HG03575 (cell line): ENCODE data around the gene GABBR2.

Experiments used
- ATAC-seq: cut with Tn5 transposase; IDR thresholded peaks from one replicate; pipeline ENCODE4 v1.9.1; 2021; ENCODE audit not compliant: unreplicated experiment, insufficient number of reproducible peaks, low FRiP score; ENCODE audit errors: extremely low read depth

GABBR2 gene

DNA sequence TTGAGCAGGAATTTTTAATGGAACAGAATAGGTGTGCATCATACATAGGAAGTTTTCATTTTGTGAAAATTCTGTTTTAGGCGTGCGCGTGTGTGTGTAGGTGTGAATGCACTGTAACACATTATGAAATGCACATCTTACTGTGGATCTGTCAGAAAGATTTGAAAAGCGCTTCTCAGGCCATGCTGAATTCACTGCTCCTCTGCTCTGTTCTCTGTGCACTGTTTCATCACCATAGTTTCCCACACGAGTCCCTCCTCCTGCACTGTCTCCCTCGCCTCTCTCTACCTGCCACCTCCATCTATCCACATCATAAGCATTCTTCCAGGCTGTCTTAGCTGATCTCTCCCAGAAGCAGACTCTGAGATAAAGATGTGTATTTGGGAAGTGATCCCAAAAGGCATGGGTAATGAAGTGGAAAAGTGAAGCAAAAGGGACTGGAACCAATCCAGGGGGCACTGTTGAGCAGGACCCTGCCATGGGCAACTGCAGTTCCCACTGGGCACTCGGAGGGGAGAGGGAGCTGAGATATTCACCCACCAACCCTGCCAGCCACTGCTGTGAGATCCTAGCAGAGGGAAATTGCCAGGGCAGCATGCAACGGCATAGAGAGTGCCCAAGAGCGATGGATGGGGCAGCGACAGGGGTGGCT, 65.9 kb downstream of the GABBR2 start:
- ATAC-seq = no peak

DNA sequence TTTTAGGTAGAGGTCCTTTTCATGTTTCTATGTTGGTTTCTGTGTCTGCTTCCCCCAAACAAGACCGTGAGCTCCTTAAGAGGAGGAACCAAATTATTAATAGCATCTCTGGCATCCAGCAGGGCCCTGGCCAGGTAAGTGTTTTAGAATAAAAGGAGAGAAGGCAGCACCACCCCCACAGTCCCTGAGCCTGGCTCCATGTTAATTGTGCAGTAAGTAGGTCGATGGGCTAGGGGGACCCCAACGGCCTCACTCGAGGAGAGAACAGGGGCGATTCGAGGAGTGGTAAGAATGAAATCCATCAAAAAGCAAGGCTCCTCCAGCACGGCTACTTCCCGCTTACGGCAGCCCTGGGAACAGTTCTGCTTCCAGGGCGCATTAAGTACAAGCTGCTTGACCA, 67.0 kb downstream of the GABBR2 start:
- no peak for ATAC-seq

DNA sequence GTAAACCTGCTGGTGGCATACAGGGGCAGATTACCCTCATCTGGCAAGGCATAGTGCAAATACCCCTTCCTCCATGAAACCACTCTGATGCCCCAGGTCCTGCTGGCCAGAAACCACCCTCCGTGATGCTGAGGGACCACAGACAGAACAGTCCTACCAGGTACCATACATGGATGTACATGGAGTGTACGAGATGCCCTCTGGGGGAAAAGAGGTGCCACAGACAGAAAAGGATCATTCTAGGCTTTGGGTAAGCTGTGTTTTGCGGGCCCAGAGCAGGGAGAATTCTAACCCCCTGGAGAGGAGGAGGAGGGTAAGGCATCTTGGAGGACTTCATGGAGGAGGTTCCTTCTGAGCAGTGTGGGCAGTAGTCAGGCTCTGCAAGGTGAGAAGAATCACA, 68.3 kb downstream of the GABBR2 start:
- ATAC-seq = no peak

DNA sequence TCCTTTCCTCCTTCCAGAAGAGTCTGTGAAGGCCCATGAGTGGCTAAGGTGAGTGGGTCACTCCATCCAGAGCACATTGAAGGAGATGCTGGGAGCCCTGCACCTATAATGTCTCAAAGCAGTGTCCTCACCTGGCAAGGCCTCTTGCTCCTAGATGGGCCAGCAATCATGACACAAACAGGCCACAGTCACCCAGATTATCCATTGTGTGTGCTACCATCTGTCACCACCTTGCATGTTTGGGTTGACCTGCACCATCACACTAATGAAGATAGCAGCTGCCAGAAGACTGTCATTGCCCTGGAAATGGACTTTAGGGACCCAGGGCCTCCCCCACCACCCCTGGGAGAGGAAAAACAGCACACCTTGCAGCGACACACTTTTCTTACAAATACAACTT, 69.6 kb downstream of the GABBR2 start:
- ATAC-seq = no peak

DNA sequence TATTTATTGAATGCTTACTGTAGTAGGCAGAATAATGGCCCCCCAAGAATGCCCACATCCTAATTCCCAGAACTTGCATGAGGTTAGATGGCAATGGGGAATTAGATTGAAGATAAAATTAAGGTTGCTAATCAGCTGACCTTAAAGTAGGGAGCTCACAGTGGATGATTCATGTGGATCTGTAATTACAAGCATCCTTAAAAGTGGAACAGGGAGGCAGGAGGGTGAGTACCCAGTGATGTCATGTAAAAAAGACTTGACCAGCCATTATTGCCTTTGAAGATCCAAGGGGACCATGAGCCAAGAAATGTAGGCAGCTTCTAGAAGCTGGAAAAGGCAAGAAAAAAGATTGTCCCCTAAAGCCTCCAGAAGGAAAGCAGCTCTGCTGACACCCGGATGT, 71.4 kb downstream of the GABBR2 start:
- no peak for ATAC-seq

DNA sequence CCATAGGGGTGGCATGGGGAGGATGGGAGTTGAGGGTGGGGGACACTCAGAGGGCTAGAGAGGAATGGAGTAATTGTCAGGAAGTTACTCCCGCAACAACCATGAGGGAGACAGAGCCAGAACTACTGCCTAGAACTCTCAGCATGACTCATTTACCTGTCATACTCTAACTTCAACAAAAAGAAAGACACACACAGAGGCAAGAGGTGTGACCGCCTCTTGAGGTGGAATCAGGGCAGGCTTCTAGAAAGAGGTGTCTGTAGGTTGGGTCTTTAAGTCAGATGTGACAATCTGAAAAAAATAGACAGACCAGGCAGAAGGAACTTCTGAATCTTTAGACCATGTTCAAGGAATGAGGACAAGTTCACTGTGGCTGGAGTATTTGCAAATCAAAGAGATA, 73.4 kb downstream of the GABBR2 start:
- ATAC-seq = no peak

DNA sequence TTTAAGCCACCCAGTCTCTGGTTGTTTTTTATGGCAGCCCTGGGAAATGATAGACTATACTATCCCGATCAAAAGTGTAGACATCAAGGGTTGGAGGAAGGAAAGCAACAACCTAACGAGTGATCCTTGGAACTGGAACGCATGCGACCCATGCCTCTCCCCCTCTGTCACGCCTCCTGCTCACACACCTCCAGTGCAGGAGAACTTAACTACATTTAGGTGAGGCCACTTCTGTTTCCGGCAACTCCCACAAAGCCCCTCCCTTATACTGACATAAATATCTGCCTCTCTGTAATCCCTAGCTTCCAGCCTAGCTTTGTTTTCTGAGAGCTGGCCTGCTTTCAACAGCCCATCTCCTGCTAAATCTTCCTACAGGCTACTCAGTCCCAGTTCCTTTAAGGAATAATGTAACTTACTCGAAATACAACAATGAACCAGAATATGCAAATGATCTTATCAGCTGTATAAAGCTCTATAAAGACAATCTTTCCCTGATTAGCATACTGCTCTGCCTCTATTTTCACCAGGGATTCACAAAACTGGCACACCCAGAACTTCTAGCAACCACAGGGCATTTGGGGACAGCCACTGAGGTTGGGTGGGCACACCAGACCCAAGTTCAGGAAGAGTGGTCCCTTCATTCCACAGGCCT, 73.9 kb downstream of the GABBR2 start:
- no peak for ATAC-seq

DNA sequence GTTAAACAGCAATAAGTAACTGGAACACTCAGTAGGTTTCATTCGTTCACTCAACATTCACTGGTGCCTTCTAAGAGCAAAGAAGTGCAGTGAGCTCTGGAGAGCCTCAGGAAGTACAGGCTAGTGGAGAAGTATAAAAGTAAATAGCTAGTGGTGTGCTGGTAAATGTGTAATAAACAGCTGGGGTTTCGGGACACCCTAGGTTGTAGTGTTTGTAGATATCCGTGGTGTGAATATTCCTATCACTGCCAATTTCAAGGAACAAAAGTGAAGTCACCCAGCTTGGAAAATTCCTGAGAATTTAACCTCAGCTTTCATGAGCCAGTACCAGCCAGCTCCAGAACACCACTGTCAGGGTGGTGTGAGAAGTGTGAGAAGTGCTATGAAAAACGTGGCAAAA, 75.9 kb downstream of the GABBR2 start:
- ATAC-seq = no peak

DNA sequence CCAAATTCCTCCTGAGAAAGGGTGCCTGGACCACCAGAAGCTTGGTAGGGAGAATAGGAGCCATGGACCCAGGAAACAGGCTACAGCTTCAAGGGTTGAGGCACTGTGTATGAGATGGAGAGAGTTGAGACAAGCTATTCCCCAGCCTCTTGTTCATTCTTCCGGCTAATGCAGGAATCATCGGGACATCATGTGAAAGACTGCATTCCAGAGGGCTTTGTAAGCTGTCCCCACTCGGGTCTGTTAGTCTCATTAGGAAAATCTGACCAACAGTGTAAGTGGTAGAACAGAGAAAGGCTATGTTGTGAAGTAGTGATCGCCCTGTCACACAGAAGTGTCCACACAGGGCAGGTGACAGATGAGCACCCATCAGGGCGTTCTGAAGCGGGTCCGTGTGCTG, 81.4 kb downstream of the GABBR2 start:
- no peak for ATAC-seq

DNA sequence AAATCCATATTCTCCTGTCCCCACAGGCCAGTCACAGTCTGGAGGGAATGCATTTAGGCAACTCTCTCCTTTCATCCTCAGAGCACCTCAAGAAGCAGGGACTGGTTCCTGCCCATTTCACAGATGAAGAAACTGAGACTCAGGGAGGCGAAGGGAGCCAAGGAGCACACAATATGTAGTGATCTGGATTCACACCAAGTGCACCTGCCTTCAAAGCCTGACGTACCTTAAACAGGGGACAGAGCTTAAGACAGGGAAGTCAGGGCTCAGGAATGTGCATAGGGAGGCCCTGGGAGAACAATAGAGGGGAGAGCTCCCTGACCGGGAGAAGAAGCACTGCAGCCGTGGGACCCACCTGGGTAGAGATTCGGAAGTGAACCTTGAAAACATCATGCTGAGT, 83.0 kb downstream of the GABBR2 start:
- ATAC-seq = no peak

DNA sequence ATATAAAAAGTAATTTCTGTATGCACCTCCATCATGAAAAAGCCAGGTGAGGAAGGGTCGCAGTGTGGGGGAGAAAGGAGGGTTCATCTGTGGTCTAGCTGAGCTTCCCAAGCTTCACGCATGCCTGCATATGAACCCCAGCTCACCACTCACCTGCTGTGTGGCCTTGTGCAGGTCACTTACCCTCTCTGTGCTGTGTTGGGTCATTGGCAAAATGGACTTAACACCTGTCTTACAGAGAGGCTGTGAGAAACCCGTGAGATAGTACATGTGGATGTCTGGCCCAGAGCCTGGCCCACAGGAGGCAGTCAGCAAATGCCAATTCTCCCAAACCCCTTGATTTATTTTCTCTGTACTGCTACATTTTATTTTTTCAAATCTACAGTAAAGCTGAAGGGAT, 88.9 kb downstream of the GABBR2 start:
- no peak for ATAC-seq

DNA sequence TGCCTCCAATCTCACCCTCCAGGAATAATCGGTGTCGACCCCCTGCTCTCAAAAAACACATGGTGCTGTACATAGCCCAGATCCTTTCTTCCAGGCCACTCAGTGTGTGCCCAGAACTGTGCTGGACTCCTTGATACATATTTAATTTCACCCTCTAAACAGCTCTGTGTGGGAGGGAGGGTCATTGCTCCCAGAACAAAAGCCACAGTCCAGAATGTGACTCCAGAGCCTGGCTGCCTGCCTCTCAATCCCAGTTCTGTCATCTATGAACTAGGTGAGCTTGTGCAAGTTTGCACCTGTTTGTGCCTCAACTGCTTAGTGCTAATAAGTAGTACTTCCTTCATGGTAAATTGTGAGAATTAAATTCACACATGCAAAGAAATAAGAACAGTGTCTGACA, 93.1 kb downstream of the GABBR2 start:
- ATAC-seq = no peak

DNA sequence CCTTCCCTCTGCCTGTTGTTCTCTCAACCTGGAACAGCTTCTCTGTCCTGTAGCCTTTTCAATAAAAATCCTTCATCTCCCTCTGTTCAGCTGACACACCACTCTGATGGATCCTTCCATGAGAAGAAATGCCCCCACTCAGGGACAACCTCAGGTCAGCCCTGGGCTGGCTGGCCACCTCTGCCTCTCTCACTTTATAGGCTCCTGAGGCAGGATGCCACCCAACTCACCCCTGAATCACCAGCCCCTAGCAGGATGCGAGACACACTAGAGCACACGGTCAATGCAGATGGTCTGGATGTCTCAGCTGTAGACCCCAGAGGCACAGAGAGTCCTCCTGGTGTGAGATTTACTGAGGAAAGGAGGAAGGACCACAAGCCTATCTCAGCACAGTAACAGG, 93.8 kb downstream of the GABBR2 start:
- ATAC-seq = no peak

DNA sequence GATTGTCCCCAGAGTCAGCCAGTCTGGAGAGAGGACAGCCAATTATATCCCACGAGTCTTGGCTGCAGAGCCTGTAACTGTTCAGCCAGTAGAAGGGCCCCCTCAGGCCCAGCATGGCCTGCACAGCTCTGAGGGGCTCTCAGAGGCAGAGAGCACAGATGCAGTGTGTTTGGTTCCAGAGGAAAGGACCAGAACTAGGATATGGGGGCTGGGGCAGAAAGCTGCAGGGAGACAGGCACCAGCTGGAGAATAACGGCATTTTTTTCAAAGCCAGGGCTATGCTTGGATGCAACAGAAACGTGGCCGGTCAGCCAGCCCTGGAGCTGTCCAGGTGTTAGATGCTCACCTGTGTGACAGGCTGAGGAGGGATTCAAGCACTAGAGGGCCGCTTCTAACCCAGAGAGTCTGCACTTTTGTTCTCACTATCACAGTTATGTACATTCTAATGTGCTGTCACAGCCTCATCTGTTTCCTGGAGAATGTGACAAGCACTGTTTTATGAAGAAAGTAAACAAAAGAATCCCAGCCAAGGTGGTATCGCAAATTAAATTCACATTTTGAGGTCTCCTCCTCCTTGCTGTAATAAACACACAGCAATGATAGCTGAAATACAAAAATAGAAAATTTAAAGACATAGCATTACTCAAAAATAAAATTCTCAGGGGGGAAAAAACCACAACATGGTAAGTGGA, 96.5 kb downstream of the GABBR2 start:
- ATAC-seq = no peak

DNA sequence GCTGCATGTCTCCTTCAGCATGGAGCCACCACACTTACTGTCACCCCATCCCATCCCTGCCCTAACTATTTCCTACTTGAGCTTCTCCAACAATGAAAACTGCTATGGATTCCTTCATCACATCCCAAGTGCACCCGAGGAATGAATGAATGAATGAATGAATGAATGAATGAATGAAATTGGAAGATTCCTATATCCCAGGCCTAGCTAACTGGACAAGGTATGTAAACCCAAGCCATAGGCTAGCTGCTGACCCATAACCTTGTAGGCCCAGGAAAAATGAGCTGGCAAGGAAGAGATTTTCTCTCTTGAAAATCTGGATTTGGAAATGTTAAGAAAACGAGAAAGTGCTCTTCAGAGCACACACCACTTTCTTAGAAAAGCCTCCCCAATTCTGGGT, 97.4 kb downstream of the GABBR2 start:
- ATAC-seq = no peak

DNA sequence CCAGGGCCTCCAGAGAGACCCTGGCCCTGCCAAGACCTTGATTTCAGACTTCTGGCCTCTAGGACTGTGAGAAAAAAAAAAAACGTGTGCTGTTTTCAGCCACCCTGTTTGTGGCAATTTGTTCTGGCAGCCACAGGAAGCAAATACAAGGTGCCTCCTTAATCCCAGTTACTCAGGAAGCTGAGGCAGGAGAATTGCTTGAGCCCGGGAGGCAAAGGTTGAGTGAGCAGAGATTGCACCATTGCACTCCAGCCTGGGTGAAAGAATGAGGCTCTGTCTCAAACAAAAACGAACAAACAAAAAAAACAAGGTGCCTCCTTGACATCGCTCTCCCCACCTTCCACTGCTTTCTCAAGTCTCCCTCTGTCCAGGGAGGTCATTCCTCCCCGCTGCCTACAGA, 98.0 kb downstream of the GABBR2 start:
- ATAC-seq = no peak

DNA sequence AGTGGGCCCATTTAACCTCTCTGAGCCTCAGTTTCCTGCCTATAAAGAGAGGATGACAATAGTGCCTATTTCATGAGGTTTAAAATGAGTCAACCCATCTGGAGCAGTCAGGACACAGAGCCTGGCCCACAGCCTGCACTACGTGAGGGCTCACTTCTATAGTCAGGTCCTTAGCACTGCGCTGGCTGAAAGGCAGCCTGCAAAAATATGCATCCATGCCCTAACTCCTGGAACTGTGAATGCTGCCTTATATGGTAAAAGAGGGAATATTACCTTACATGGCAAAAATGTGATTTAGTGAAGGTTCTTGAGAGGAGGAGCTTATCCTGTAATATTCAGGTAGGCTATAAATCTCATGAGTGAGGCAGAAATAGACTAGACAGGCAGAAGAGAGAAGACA, 98.5 kb downstream of the GABBR2 start:
- no peak for ATAC-seq

DNA sequence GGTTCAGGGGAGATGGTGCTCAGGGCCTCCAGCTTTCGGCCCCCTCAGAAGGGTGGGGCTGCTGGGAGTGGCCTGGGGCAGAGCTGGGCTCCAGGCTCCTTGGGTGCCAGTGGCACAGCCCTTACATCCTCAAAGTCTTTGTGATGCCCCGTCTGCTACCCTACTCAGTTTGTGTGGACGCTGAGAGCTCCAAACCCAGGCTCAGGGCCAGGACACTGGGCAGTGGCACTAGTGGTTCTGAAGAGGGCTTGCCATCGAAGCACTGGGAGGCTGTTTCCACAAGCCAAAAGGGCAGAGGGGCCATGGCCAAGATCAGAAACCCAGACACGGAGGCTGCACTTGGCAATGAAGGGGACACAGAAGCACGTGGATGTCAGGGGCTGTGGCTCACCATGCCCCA, 99.1 kb downstream of the GABBR2 start:
- ATAC-seq = no peak

DNA sequence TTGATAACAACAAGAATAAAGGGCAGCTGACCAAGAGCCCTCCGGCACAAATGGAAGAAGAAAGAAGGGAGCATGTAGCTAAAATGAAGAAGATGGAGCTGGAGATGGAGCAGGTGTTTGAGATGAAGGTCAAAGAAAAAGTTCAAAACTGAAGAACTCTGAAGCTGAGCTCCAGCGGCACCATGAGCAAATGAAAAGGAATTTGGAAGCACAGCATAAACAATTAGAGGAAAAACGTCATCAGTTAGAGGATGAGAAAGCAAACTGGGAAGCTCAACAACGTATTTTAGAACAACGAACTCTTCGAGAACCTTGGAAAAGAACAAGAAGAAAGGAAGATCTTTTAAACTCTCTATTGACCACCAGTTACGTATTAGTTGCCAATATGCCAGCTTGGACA, 100.9 kb downstream of the GABBR2 start:
- no peak for ATAC-seq

DNA sequence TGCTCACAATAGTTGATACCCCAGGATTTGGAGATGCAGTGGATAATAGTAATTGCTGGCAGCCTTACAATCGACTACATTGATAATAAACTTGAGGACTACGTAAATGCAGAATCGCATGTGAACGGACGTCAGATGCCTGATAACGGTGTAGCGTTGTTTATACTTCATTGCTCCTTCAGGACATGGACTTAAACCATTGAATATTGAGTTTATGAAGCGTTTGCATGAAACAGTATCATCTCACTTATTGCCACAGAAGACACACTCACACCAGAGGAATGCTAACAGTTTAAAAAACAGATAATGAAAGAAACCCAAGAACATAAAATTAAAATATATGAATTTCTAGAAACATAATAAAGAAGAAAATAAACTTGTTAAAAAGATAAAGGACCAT, 101.6 kb downstream of the GABBR2 start:
- no peak for ATAC-seq

DNA sequence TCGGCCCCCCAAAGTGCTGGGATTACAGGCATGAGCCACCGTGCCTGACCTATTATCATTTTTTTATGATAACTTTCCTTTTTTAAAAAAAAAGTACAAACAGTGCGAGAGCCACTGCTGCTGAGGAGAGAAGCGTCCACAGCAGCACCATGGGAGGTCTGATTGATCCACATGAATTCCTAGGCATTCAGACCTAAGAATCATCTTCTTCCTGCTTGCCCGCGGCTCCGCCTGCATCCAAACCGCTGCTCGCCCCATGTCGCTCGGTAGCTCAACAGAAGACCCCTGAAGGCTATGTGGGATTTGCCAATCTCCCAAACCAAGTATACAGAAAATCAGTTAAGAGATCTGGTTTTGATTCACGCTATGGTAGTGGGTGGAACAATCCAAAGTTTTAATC, 102.0 kb downstream of the GABBR2 start:
- no peak for ATAC-seq
